HCT116 (cell line): ENCODE results near the gene PTTG1IP. TPM values are rescaled to one million over a fixed set of nuclear protein-coding genes. Genes with fewer than 3 reads are reported as not detected.
A peak's percentile ranks its signal among the peaks of the same experiment; 100 is the strongest.

Source experiments
- ATAC-seq: fragments of 200-7000 bp; cut with Tn5 transposase; 2 replicates; pipeline ENCODE4 v1.9.1; 2020; ENCODE audit warnings: mild to moderate bottlenecking, moderate library complexity
- BruUV-seq: library from RNA; stranded (reverse); fragments of 400-500 nt; replicated peaks from 2 replicates; lab custom pipeline; 2021; lab: Mats Ljungman, UMichigan
- CTCF ChIA-PET: fragments of 300-600 bp; sonication (Branson Sonifier 250); formaldehyde crosslinking; loops from one replicate; lab custom pipeline; 2021; ENCODE audit warnings: antibody characterized with exemption; lab: Charles Lee
- POLR2A ChIA-PET: fragments of 300-600, 350-600 bp; sonication (Branson Sonifier 250); formaldehyde crosslinking; loops from one replicate; lab custom pipeline; 2021; ENCODE audit warnings: antibody characterized with exemption; lab: Charles Lee
- RAD21 ChIA-PET, 2 experiments: fragments of 300-600 bp; sonication (Branson Sonifier 250); formaldehyde crosslinking; loops; one replicate each; lab custom pipeline; 2023; ENCODE audit warnings: low total read pairs in 2 of 2; ENCODE audit not compliant: uncharacterized antibody in 2 of 2, unreplicated experiment in 2 of 2, low non-redundant PET in 1 of 2; lab: Charles Lee
- DNase-seq: peaks from one replicate; pipeline ENCODE4 v3.0.0-alpha.2; 2010; ENCODE audit warnings: low read depth, low spot score
- H2AFZ ChIP-seq: fragments of 200-600 bp; shearing (Covaris generic), sonication (generic); 2 replicates; pipeline ENCODE4 v1.6.1; 2017; ENCODE audit warnings: low read depth, mixed run types, mixed read lengths, antibody characterized with exemption, low read length; ENCODE audit not compliant: poor library complexity, severe bottlenecking
- H3K27ac ChIP-seq: 2 replicates; pipeline ENCODE4 v1.5.1; 2012; ENCODE audit warnings: low read depth, low read length
- H3K27me3 ChIP-seq: fragments of 200-600 bp; sonication (generic); 2 replicates; pipeline ENCODE4 v1.6.1; 2016; ENCODE audit warnings: mixed run types, low read length, mixed read lengths; ENCODE audit not compliant: insufficient read depth
- H3K36me3 ChIP-seq, 2 experiments: fragments of 200-500 bp in 1 of 2; fragments of 200-600 bp in 1 of 2; sonication (Bioruptor generic) in 1 of 2; sonication (generic) in 1 of 2; 2 replicates each; pipeline versions ENCODE4 v1.5.1 to v1.6.1; 2014 to 2016; ENCODE audit warnings: low read length in 2 of 2, inconsistent platforms in 1 of 2, mixed read lengths in 1 of 2, mixed run types in 1 of 2; ENCODE audit not compliant: insufficient read depth in 2 of 2, control insufficient read depth in 1 of 2
- H3K4me1 ChIP-seq, 2 experiments: fragments of 200-600 bp in 1 of 2; sonication (generic) in 1 of 2; 2 replicates each; pipeline versions ENCODE4 v1.5.1 to v1.6.1; 2012 to 2017; ENCODE audit warnings: low read length in 2 of 2, inconsistent platforms in 1 of 2, mild to moderate bottlenecking in 1 of 2, mixed read lengths in 1 of 2, mixed run types in 1 of 2, moderate library complexity in 1 of 2; ENCODE audit not compliant: insufficient read depth in 2 of 2, control insufficient read depth in 1 of 2
- H3K4me2 ChIP-seq: fragments of 200-600 bp; sonication (generic); 2 replicates; pipeline ENCODE4 v1.6.1; 2017; ENCODE audit warnings: mixed run types, low read length, mixed read lengths
- H3K4me3 ChIP-seq, 2 experiments: fragments of 200-600 bp in 1 of 2; sonication (generic) in 1 of 2; replicated peaks in 1 of 2; 2 replicates each; pipeline ENCODE4 v1.5.1; 2011 to 2016; ENCODE audit warnings: low read length in 2 of 2, control low read depth in 1 of 2, low read depth in 1 of 2, mild to moderate bottlenecking in 1 of 2, mixed read lengths in 1 of 2, mixed run types in 1 of 2
- H3K79me2 ChIP-seq: fragments of 200-600 bp; sonication (generic); 2 replicates; pipeline ENCODE4 v1.6.1; 2017; ENCODE audit warnings: mild to moderate bottlenecking, mixed run types, low read length, moderate library complexity, mixed read lengths; ENCODE audit not compliant: insufficient read depth
- H3K9ac ChIP-seq: fragments of 200-600 bp; sonication (generic); 2 replicates; pipeline ENCODE4 v1.6.1; 2016; ENCODE audit warnings: low read length, mixed read lengths
- H3K9me2 ChIP-seq: fragments of 200-600 bp; sonication (generic), shearing (Covaris generic); 2 replicates; pipeline ENCODE4 v1.6.1; 2017; ENCODE audit warnings: mixed run types, mild to moderate bottlenecking, moderate library complexity; ENCODE audit not compliant: insufficient read depth
- H3K9me3 ChIP-seq, 2 experiments: fragments of 200-500 bp in 1 of 2; fragments of 200-600 bp in 1 of 2; sonication (Bioruptor generic) in 1 of 2; sonication (generic) in 1 of 2; 2 replicates each; pipeline ENCODE4 v1.6.1; 2014 to 2017; ENCODE audit warnings: low read length in 2 of 2, mixed read lengths in 2 of 2, inconsistent platforms in 1 of 2, low read depth in 1 of 2, mild to moderate bottlenecking in 1 of 2, mixed run types in 1 of 2, moderate library complexity in 1 of 2; ENCODE audit not compliant: control insufficient read depth in 1 of 2, insufficient read depth in 1 of 2
- H4K20me1 ChIP-seq: fragments of 200-600 bp; sonication (generic), shearing (Covaris generic); 2 replicates; pipeline ENCODE4 v1.6.1; 2017; ENCODE audit warnings: mixed run types, mild to moderate bottlenecking, moderate library complexity; ENCODE audit not compliant: insufficient read depth
- CBX3 ChIP-seq: IDR thresholded peaks from 2 replicates; pipeline ENCODE4 v1.6.1; 2012; ENCODE audit warnings: low read depth
- CTCF ChIP-seq, 3 experiments: fragments of 200-600 bp in 1 of 3; sonication (generic) in 1 of 3; IDR thresholded peaks in 2 of 3; conservative IDR thresholded peaks in 1 of 3; 2 replicates each; pipeline ENCODE4 v1.5.1; 2012 to 2017; ENCODE audit warnings: low read depth in 2 of 3, low read length in 2 of 3, antibody characterized with exemption in 1 of 3, borderline replicate concordance in 1 of 3, control low read depth in 1 of 3, mild to moderate bottlenecking in 1 of 3, mixed read lengths in 1 of 3, mixed run types in 1 of 3, moderate library complexity in 1 of 3; ENCODE audit not compliant: insufficient read depth in 1 of 3
- ELF1 ChIP-seq: IDR thresholded peaks from 2 replicates; pipeline ENCODE4 v1.6.1; 2012; ENCODE audit warnings: low read depth, borderline replicate concordance
- EZH2phosphoT487 ChIP-seq: fragments of 200-600 bp; IDR thresholded peaks from 2 replicates; pipeline ENCODE4 v1.6.1; 2018; ENCODE audit warnings: antibody characterized with exemption, borderline replicate concordance
- RAD21 ChIP-seq: IDR thresholded peaks from 2 replicates; pipeline ENCODE4 v1.6.1; 2012; ENCODE audit warnings: low read depth, mild to moderate bottlenecking
- REST ChIP-seq: IDR thresholded peaks from 2 replicates; pipeline ENCODE4 v1.6.1; 2012; ENCODE audit warnings: low read depth
- SP1 ChIP-seq: IDR thresholded peaks from 2 replicates; pipeline ENCODE4 v1.6.1; 2012; ENCODE audit warnings: low read depth
- TCF7L2 ChIP-seq: IDR thresholded peaks from 2 replicates; pipeline ENCODE4 v1.7.0; 2011; ENCODE audit warnings: borderline replicate concordance, inconsistent platforms; ENCODE audit not compliant: insufficient read depth, insufficient read length; ENCODE audit errors: extremely low read depth
- ZFX ChIP-seq: fragments of 450-650 bp; IDR thresholded peaks from 2 replicates; pipeline ENCODE4 v1.6.1; 2017
- intact Hi-C: fragments of 100-400 bp; cut with micrococcal nuclease; formaldehyde crosslinking; loops from 2 replicates; pipeline ENCODE4 v1.10.0; 2022
- total RNA-seq: library from RNA; stranded (reverse); gene quantifications from one replicate; pipeline ENCODE4 v1.2.1, GENCODE V29; 2021; ENCODE audit not compliant: unreplicated experiment

The PTTG1IP gene
- total RNA-seq, 1 experiment from 2014 or later: 83.4 TPM

DNA sequence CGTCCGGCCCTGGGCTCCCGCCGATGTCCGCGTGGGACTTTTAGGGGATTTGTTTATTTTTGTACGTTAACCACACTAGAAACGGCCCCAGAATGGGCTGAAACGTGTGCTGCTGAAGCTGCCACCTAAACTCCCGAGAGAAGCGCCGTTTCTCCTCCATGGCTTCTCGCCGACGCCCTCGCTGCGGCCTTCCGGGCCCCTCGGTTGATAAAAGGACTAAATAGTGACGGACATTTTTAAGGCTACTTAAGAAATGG lies 678 bp upstream of the PTTG1IP start (continued):
- no peak for TF ChIP-seq REST
- TF ChIP-seq CTCF (IDR thresholded peaks at IDR 0.05 in 2 of 3, conservative IDR thresholded peaks at IDR 0.05 in 1 of 3; ENCODE audit: borderline replicate concordance in 1 of 3, insufficient read depth in 1 of 3, low read depth in 2 of 3, low read length in 2 of 3): no peak
- TF ChIP-seq ZFX: no peak
- no peak for TF ChIP-seq SP1
- no peak for TF ChIP-seq CBX3
- no peak for TF ChIP-seq TCF7L2
- TF ChIP-seq RAD21: no peak

DNA sequence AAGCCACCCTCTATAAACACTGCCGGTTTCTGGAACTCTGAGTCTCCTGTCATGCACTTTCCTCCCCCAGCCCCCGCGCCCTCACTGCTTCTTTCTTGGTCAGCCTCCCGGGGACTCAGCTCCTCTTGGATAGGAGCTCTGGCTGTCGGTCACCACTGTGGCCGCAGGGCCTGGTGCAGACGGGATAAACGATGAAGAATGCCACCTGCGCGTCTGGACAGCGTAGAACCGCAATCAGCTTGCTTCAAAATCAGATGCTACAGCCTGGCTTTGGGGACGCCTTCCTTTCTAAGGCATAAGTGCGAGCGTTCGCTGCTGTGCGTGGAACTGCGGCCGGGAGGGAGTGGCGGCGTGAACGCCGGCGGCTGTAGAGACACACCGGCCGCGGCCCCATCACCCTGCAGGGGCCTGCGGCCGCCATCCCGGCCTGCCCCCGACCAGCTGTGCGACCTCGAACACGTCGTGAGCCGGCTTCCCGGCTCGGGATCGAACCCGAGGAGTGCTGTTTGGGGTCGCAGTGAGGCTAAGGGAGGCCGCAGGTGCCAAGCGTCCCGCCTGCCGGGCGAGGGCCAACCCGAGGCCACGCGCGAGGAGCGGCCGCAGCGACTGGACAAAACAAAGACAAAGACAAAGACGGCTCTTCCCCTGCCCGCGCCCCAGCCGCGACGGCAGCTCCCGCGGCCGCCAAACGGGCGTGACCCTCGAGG lies 688 bp downstream of the PTTG1IP start:
- H3K9ac ChIP-seq: peak overlapping the region; percentile 79
- no peak overlapping the region for H2AFZ ChIP-seq
- ATAC-seq: peak; percentile 2
- ChIA-PET CTCF (interaction anchor here (1.2 to 2.0 kb wide), 3 partner anchors 20 to 79 kb away, joined by 4 to 10 read pairs (median 9); partner anchors contain the start of gene UBE2G2), RAD21 (interaction anchor here in 1 of 2 experiments (0.6 to 1.0 kb wide), 2 partner anchors 23 to 75 kb away, joined by 3 to 6 read pairs; no protein-coding TSS in a partner anchor), POLR2A (interaction anchor here (0.5 to 1.4 kb wide), 4 partner anchors 8 to 56 kb away, joined by 3 to 6 read pairs (median 3); no protein-coding TSS in a partner anchor)
- TF ChIP-seq ZFX (peak; percentile 47; the same call in 1 of the 2 replicates), EZH2phosphoT487 (no peak), ELF1 (no peak)
- peak overlapping the region; percentile 97 for H3K4me2 ChIP-seq
- H3K4me3 ChIP-seq: peak overlapping the region; percentile 84
- peak overlapping the region; percentile 69 for H3K27ac ChIP-seq
- H3K4me1 ChIP-seq: peaks cover 43 to 56% of the 10 kb centered on the region in 2 experiments
- no peaks in the 10 kb centered on the region for H3K27me3 ChIP-seq
- BruUV-seq: no TSS peak
- DNase-seq: no peak
- intact Hi-C loops: no loop called here
- H4K20me1 ChIP-seq: no peaks in the 10 kb centered on the region; the same call in 1 of the 2 replicates
- H3K9me2 ChIP-seq: no peaks in the 10 kb centered on the region
- H3K9me3 ChIP-seq: no peaks in the 10 kb centered on the region
- no peaks in the 10 kb centered on the region for H3K36me3 ChIP-seq
- H3K79me2 ChIP-seq: peaks cover 50% of the 10 kb centered on the region
